Spleen (tissue), 11 donors: Measurements from ENCODE around the gene GPR137. TPM values are rescaled to one million over a fixed set of nuclear protein-coding genes. Genes with fewer than 3 reads are reported as not detected.
A peak's percentile ranks its signal among the peaks of the same experiment; 100 is the strongest.

Experiments
- DNase-seq: peaks from one replicate; pipeline ENCODE4 v3.0.0-alpha.2; 2020
- H3K27ac ChIP-seq, 8 donors: fragments of 200-600 bp; sonication (generic) in 7 of 8; 1 replicate in 4 of 8; 2 replicates in 4 of 8; pipeline versions ENCODE4 v1.5.0 to v1.8.0; 2016 to 2021; ENCODE audit warnings: inconsistent platforms in 4 of 8, mild to moderate bottlenecking in 4 of 8, moderate library complexity in 1 of 8
- H3K27me3 ChIP-seq, 7 donors: fragments of 200-600 bp; sonication (generic) in 6 of 7; replicated peaks in 1 of 7; 1 replicate in 4 of 7; 2 replicates in 3 of 7; pipeline versions ENCODE4 v1.5.0 to v1.8.0; 2016 to 2021; ENCODE audit warnings: inconsistent platforms in 3 of 7, mild to moderate bottlenecking in 1 of 7
- H3K36me3 ChIP-seq, 6 donors: fragments of 200-600 bp; sonication (generic) in 5 of 6; 1 replicate in 4 of 6; 2 replicates in 2 of 6; pipeline versions ENCODE4 v1.5.0 to v1.8.0; 2016 to 2021; ENCODE audit warnings: inconsistent platforms in 2 of 6
- H3K4me1 ChIP-seq, 6 donors: fragments of 200-600 bp; sonication (generic) in 5 of 6; 1 replicate in 3 of 6; 2 replicates in 3 of 6; pipeline versions ENCODE4 v1.5.0 to v1.8.0; 2016 to 2021; ENCODE audit warnings: inconsistent platforms in 3 of 6
- H3K4me3 ChIP-seq, 8 donors: fragments of 200-600 bp; sonication (generic) in 7 of 8; 1 replicate in 4 of 8; 2 replicates in 4 of 8; pipeline versions ENCODE4 v1.5.0 to v1.8.0; 2016 to 2021; ENCODE audit warnings: inconsistent platforms in 4 of 8, mild to moderate bottlenecking in 4 of 8, moderate library complexity in 2 of 8
- H3K9me3 ChIP-seq, 8 donors: fragments of 200-600 bp; sonication (generic) in 7 of 8; 1 replicate in 4 of 8; 2 replicates in 4 of 8; pipeline versions ENCODE4 v1.5.0 to v1.8.0; 2016 to 2021; ENCODE audit warnings: inconsistent platforms in 4 of 8
- WGBS, 5 donors: extraction: QIAGEN DNeasy Blood & Tissue Kit in 3 of 5; methylation state at CpG; one replicate each; pipeline versions ENCODE4 v1.1.5 to v1.1.7; 2013 to 2018; 5-methylcytosine and 5-hydroxymethylcytosine counted together
- intact Hi-C: fragments of 100-400 bp; cut with DNase I; formaldehyde crosslinking; loops from one replicate; pipeline ENCODE4 v1.15.0; 2023; ENCODE audit warnings: low total_unique reads
- polyA plus RNA-seq, 3 donors: library from polyadenylated mRNA; stranded (reverse); fragments of 200-250 nt; gene quantifications; one replicate each; pipeline ENCODE4 v1.2.1, GENCODE V29; 2013
- small RNA-seq, 4 donors: library from RNA; depleted of rRNA; stranded (forward); fragments of <200 nt; gene quantifications; one replicate each; pipeline ENCODE3, GENCODE V24; 2016
- total RNA-seq, 7 donors: library from RNA; depleted of rRNA in 3 of 7; stranded (reverse); fragments of >200 nt in 3 of 7; fragmentation: NEBNext Ultra II Directional in 4 of 7; extraction: Animal tissue kit (Norgen Biotek cat#: 25700) in 4 of 7; gene quantifications; one replicate each; pipeline versions ENCODE4 v1.1.0 to v1.2.1, GENCODE V29; 2016 to 2021
- TF ChIP-seq, protein P1 (sequence below), 11 experiments: fragments of 200-600 bp in 7 of 11; fragments of 450-650 bp in 4 of 11; sonication (generic) in 4 of 11; IDR thresholded peaks in 8 of 11; conservative IDR thresholded peaks in 3 of 11; 1 replicate in 7 of 11; 2 replicates in 4 of 11; pipeline versions ENCODE4 v1.4.0 to v1.8.0; 2016 to 2021; ENCODE audit warnings: antibody characterized with exemption in 11 of 11, inconsistent platforms in 4 of 11, mild to moderate bottlenecking in 1 of 11
- donor health status: healthy with polysubstance abuse.
- donor health status: DM: no; HTN: no; CAD: no; lungs with moderate emphysema.
- donor health status: DM: no; HTN: no; CAD: no.
- donor health status: Bipolar disorder and iron deficiency.
- donor health status: healthy.
- donor health status: DM: no; HTN: no; CAD: no.
- donor health status: DM: yes; HTN: yes; CAD: no.

Gene GPR137
- total and polyA plus RNA-seq, 10 donors = 13.7 to 37.2 (median 28.1) TPM

- H3K9me3 ChIP-seq = no peaks in the 10 kb centered on the region
- H3K4me3 ChIP-seq = peak overlapping the region in 1 of 8 donors; percentile 82
- no peak for DNase-seq
- peaks cover 0 to 5% (median 0%) of the 10 kb centered on the region in 7 donors for H3K27me3 ChIP-seq
- H3K4me1 ChIP-seq = peaks cover 22 to 91% (median 54%) of the 10 kb centered on the region in 6 donors
- intact Hi-C loops = no loop called here
- peaks cover 0 to 21% (median 4%) of the 10 kb centered on the region in 6 donors for H3K36me3 ChIP-seq
- TF ChIP-seq, protein P1, sequence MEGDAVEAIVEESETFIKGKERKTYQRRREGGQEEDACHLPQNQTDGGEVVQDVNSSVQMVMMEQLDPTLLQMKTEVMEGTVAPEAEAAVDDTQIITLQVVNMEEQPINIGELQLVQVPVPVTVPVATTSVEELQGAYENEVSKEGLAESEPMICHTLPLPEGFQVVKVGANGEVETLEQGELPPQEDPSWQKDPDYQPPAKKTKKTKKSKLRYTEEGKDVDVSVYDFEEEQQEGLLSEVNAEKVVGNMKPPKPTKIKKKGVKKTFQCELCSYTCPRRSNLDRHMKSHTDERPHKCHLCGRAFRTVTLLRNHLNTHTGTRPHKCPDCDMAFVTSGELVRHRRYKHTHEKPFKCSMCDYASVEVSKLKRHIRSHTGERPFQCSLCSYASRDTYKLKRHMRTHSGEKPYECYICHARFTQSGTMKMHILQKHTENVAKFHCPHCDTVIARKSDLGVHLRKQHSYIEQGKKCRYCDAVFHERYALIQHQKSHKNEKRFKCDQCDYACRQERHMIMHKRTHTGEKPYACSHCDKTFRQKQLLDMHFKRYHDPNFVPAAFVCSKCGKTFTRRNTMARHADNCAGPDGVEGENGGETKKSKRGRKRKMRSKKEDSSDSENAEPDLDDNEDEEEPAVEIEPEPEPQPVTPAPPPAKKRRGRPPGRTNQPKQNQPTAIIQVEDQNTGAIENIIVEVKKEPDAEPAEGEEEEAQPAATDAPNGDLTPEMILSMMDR (IDR thresholded peaks at IDR 0.05 in 8 of 11, conservative IDR thresholded peaks at IDR 0.05 in 3 of 11) = no peak
- H3K27ac ChIP-seq = peak overlapping the region in 6 of 8 donors; percentile 71 to 95 (median 92)
- WGBS, 5 donors = 78 to 92% (median 83%) methylated on average over 8 of the region's 8 CpGs
Observed at GRCh38 chr11:64338716-64339115, 53.1 kb downstream of the GPR137 start.

Small RNA genes within 50 kb of the gene (small RNA-seq; reads per million reads assigned to genes)
- 0 reads per million in 4 donors for gene RF00019

Other genes starting within 250 kb of the GPR137 start
- under 1 TPM in 5 of 7 donors, not detected in 2; 0.10 to 0.51 (median 0.17) TPM for gene FLRT1, start 249.9 kb upstream of the GPR137 start, total RNA-seq
- gene FLRT1, start 249.9 kb upstream of the GPR137 start, polyA plus RNA-seq = under 1 TPM in 2 of 3 donors, not detected in 1; 0.03 to 0.16 TPM
- 10 to 100 TPM in 1 of 7 donors, 1 to 10 TPM in 6; 5.1 to 10.6 (median 7.3) TPM for gene MACROD1, start 119.7 kb upstream of the GPR137 start, total RNA-seq
- 10 to 100 TPM in 2 of 3 donors, 1 to 10 TPM in 1; 7.0 to 20.3 (median 17.6) TPM for gene MACROD1, start 119.7 kb upstream of the GPR137 start, polyA plus RNA-seq
- 100 to 1,000 TPM in 2 of 7 donors, 10 to 100 TPM in 5; 61.2 to 111 (median 88.2) TPM for gene STIP1, start 99.7 kb upstream of the GPR137 start, total RNA-seq
- gene STIP1, start 99.7 kb upstream of the GPR137 start, polyA plus RNA-seq = 10 to 100 TPM; 30.1 to 68.4 (median 38.8) TPM
- gene FERMT3, start 79.1 kb upstream of the GPR137 start, total RNA-seq = 100 to 1,000 TPM; 129 to 248 (median 178) TPM
- 100 to 1,000 TPM; 120 to 210 (median 159) TPM for gene FERMT3, start 79.1 kb upstream of the GPR137 start, polyA plus RNA-seq
- gene TRPT1, start 59.7 kb upstream of the GPR137 start, total RNA-seq = 10 to 100 TPM; 34.2 to 56.3 (median 40.0) TPM
- gene TRPT1, start 59.7 kb upstream of the GPR137 start, polyA plus RNA-seq = 10 to 100 TPM; 57.8 to 74.0 (median 60.8) TPM
- gene NUDT22, start 59.6 kb upstream of the GPR137 start, total RNA-seq = 10 to 100 TPM; 68.1 to 88.6 (median 78.2) TPM
- gene NUDT22, start 59.6 kb upstream of the GPR137 start, polyA plus RNA-seq = 100 to 1,000 TPM in 1 of 3 donors, 10 to 100 TPM in 2; 61.8 to 109 (median 96.3) TPM
- gene DNAJC4, start 55.3 kb upstream of the GPR137 start, total RNA-seq = 10 to 100 TPM; 28.0 to 59.9 (median 49.0) TPM
- 100 to 1,000 TPM in 1 of 3 donors, 10 to 100 TPM in 2; 83.7 to 113 (median 85.8) TPM for gene DNAJC4, start 55.3 kb upstream of the GPR137 start, polyA plus RNA-seq
- 100 to 1,000 TPM in 1 of 7 donors, 10 to 100 TPM in 6; 38.3 to 103 (median 63.5) TPM for gene VEGFB, start 51.3 kb upstream of the GPR137 start, total RNA-seq
- gene VEGFB, start 51.3 kb upstream of the GPR137 start, polyA plus RNA-seq = 10 to 100 TPM; 81.6 to 96.9 (median 87.1) TPM
- 10 to 100 TPM; 26.9 to 98.3 (median 42.6) TPM for gene FKBP2, start 44.8 kb upstream of the GPR137 start, total RNA-seq
- gene FKBP2, start 44.8 kb upstream of the GPR137 start, polyA plus RNA-seq = 100 to 1,000 TPM in 1 of 3 donors, 10 to 100 TPM in 2; 90.8 to 104 (median 98.4) TPM
- 10 to 100 TPM; 47.6 to 93.9 (median 78.3) TPM for gene PPP1R14B, start 38.9 kb upstream of the GPR137 start, total RNA-seq
- 100 to 1,000 TPM; 139 to 190 (median 168) TPM for gene PPP1R14B, start 38.9 kb upstream of the GPR137 start, polyA plus RNA-seq
- 10 to 100 TPM; 20.7 to 28.3 (median 22.3) TPM for gene PLCB3, start 34.3 kb upstream of the GPR137 start, total RNA-seq
- 10 to 100 TPM in 1 of 3 donors, 1 to 10 TPM in 2; 3.8 to 11.9 (median 4.4) TPM for gene PLCB3, start 34.3 kb upstream of the GPR137 start, polyA plus RNA-seq
- gene BAD, start 1.2 kb upstream of the GPR137 start, total RNA-seq = 10 to 100 TPM; 27.0 to 49.3 (median 33.4) TPM
- gene BAD, start 1.2 kb upstream of the GPR137 start, polyA plus RNA-seq = 10 to 100 TPM; 53.9 to 67.3 (median 61.4) TPM
- gene KCNK4, start 5.5 kb downstream of the GPR137 start, total RNA-seq = under 1 TPM in 3 of 7 donors, not detected in 4; 0.35 to 0.77 (median 0.44) TPM
- under 1 TPM in 2 of 3 donors, not detected in 1; 0.06 to 0.09 TPM for gene KCNK4, start 5.5 kb downstream of the GPR137 start, polyA plus RNA-seq
- gene CATSPERZ, start 14.5 kb downstream of the GPR137 start, total RNA-seq = not detected
- gene CATSPERZ, start 14.5 kb downstream of the GPR137 start, polyA plus RNA-seq = under 1 TPM in 2 of 3 donors, not detected in 1; 0.09 to 0.48 TPM
- gene ESRRA, start 19.7 kb downstream of the GPR137 start, total RNA-seq = 10 to 100 TPM; 30.2 to 49.3 (median 43.7) TPM
- gene ESRRA, start 19.7 kb downstream of the GPR137 start, polyA plus RNA-seq = 10 to 100 TPM; 24.0 to 56.5 (median 34.7) TPM
- 100 to 1,000 TPM; 138 to 420 (median 158) TPM for gene TRMT112, start 31.7 kb downstream of the GPR137 start, total RNA-seq
- gene TRMT112, start 31.7 kb downstream of the GPR137 start, polyA plus RNA-seq = 100 to 1,000 TPM; 328 to 431 (median 350) TPM
- gene PRDX5, start 32.3 kb downstream of the GPR137 start, total RNA-seq = 100 to 1,000 TPM in 3 of 7 donors, 10 to 100 TPM in 4; 77.0 to 169 (median 95.6) TPM
- 100 to 1,000 TPM; 181 to 302 (median 237) TPM for gene PRDX5, start 32.3 kb downstream of the GPR137 start, polyA plus RNA-seq
- 100 to 1,000 TPM in 3 of 7 donors, 10 to 100 TPM in 4; 64.3 to 128 (median 86.6) TPM for gene CCDC88B, start 54.4 kb downstream of the GPR137 start, total RNA-seq
- gene CCDC88B, start 54.4 kb downstream of the GPR137 start, polyA plus RNA-seq = 100 to 1,000 TPM; 225 to 638 (median 623) TPM
- gene RPS6KA4, start 73.3 kb downstream of the GPR137 start, total RNA-seq = 10 to 100 TPM; 26.9 to 47.5 (median 38.2) TPM
- 10 to 100 TPM; 18.8 to 43.0 (median 32.3) TPM for gene RPS6KA4, start 73.3 kb downstream of the GPR137 start, polyA plus RNA-seq